Measurements from ENCODE around the gene SH2D3C. TPM values are rescaled to one million over a fixed set of nuclear protein-coding genes. Genes with fewer than 3 reads are reported as not detected.

SH2D3C gene
- total and polyA plus RNA-seq, 9 donors: 12.4 to 22.5 (median 19.8) TPM

DNA sequence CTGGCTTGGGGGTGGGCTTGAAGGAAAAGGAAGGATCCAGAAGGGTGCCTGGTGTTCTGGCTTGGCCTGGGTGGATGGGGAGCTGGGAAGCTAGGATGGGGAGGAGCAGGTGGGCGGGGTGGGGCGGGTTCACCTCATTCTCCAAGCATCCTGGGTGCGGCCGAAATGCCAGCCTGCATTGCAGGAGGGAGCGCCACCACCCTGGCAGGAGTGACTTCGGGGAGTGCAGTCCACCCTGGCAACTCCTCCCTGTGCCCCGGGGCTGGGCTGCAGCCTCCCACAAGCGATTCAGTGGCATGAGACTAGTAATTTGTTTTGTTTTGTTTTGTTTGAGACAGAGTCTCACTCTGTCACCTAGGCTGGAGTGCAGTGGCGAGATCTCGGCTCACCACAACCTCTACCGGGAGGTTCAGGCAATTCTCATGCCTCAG is 57.1 kb downstream of the SH2D3C start:
- Histone ChIP-seq H3K27me3 (ENCODE audit: control insufficient read depth, insufficient read depth, low read length) (no peaks in the 10 kb centered on the region), H3K36me3 (ENCODE audit: control insufficient read depth, insufficient read depth, low read length) (no peaks in the 10 kb centered on the region), H3K9me3 (replicated peaks; ENCODE audit: control insufficient read depth, low read depth, low read length) (no peaks in the 10 kb centered on the region), H3K4me1 (ENCODE audit: control insufficient read depth, insufficient read depth, low read length) (peaks cover 12% of the 10 kb centered on the region), H3K4me3 (ENCODE audit: low read length) (no peak overlapping the region), H3K27ac (ENCODE audit: low read length) (no peak overlapping the region)
- WGBS (ENCODE audit: insufficient coverage): 56% methylated on average over 10 of the region's 11 CpGs
- no peak for DNase-seq

DNA sequence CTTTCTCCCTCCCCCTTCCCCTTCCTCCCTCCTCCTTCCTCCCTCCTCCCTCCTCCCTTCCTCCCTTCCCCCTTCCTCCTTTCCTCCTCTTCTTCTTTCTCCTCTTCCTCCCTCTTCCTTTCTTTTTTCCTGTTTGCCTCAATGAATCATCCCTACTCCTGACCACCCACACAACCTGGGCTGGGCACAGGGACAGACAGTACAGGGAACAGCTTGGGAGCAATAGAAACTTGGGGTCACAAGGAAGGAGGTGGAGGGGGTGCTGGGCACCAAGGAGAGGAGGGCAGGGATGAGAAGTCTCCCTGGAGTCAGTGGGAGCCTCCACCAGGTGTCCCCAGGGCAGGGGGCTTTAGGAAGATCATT is 57.6 kb downstream of the SH2D3C start:
- no peak for DNase-seq
- H3K27ac ChIP-seq (ENCODE audit: low read length): no peak overlapping the region
- H3K9me3 ChIP-seq (replicated peaks; ENCODE audit: control insufficient read depth, low read depth, low read length): no peaks in the 10 kb centered on the region
- H3K27me3 ChIP-seq (ENCODE audit: control insufficient read depth, insufficient read depth, low read length): no peaks in the 10 kb centered on the region
- no peaks in the 10 kb centered on the region for H3K36me3 ChIP-seq (ENCODE audit: control insufficient read depth, insufficient read depth, low read length)
- H3K4me3 ChIP-seq (ENCODE audit: low read length): no peak overlapping the region
- H3K4me1 ChIP-seq (ENCODE audit: control insufficient read depth, insufficient read depth, low read length): peaks cover 17% of the 10 kb centered on the region

DNA sequence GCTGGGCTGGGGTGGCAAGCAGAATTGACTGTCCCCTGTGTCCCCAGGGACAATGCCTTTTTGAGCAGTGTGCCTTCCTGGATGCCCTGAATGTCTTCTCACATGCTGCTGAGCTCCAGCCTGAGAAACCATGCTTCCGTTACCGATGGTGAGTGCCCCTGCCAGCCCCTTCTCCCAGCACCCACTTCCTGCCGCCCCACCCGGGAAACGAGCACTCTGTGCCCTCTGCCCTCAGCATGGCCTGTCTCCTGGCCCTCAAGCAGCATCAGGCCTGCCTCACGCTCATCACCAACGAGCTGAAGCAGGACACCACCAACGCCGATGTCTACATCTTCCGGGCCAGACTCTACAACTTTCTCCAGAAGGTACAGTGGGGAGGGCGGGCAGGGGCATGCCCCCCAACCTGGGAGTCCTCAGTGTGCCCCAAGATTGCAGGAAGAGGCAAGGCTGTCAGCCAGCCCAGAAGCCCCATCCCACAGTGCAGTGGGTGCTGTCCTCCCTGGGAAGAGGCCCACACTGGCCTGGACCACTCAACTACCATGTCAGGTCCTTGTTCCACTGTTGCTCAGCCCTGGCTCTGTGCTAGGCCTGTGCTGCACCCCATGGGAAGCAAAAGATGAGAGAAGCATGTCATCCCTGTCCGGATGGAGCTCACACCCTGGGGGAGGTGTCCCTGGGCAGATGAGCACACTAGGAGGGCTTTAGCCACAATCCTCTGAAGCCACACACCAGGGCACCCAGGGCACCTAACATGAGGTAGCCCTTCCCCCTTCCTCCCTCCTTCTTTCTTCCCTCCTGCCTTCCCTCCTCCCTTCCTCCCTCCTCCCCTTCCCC is 58.2 kb downstream of the SH2D3C start:
- WGBS (ENCODE audit: insufficient coverage): 86% methylated on average over 11 of the region's 12 CpGs
- DNase-seq: no peak
- Histone ChIP-seq H3K36me3 (ENCODE audit: control insufficient read depth, insufficient read depth, low read length) (no peaks in the 10 kb centered on the region), H3K9me3 (replicated peaks; ENCODE audit: control insufficient read depth, low read depth, low read length) (no peaks in the 10 kb centered on the region), H3K27me3 (ENCODE audit: control insufficient read depth, insufficient read depth, low read length) (no peaks in the 10 kb centered on the region), H3K27ac (ENCODE audit: low read length) (no peak overlapping the region), H3K4me1 (ENCODE audit: control insufficient read depth, insufficient read depth, low read length) (peaks cover 17% of the 10 kb centered on the region), H3K4me3 (ENCODE audit: low read length) (no peak overlapping the region)

DNA sequence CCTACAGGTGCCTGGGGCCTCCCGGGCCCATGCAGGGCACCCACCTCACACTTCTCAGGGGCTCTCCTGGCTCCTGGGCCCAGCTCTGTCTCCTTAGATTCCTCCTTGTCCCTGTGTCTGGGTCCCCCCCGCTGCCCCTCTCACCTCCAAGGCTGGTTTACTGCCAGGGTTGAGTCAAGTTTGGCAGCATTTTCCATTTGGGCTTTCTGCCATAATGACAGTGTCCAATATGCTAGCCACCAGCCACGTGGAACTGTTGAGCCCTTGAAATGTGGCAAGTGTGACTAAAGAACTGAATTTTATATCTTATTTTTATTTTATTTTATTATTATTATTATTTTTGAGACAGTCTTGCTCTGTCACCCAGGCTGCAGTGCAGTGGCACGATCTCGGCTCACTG is 60.7 kb downstream of the SH2D3C start:
- Histone ChIP-seq H3K27ac (ENCODE audit: low read length) (no peak overlapping the region), H3K4me1 (ENCODE audit: control insufficient read depth, insufficient read depth, low read length) (peaks cover 13% of the 10 kb centered on the region)
- 82% methylated on average over 2 of the region's 5 CpGs for WGBS (ENCODE audit: insufficient coverage)

DNA sequence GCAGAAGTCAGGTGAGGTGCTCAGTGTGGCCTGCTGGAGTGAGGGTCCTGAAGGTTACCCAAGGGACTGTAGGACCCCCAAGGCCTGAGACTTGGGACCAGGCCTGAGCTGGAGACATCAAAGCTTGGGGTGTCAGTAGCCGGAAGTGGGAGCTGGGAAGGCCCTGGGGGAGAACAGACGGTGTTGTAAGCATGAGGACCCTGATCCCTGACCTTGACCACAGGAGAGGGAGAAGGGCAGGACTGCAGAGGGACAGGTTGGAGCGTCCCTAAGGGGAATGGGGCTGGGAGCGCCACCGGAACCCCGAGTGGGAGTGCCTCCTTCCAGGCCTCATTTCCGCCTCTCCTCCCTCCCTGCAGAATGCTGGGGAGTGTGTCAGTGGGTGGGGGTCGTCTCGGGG is 62.1 kb downstream of the SH2D3C start:
- H3K4me1 ChIP-seq (ENCODE audit: control insufficient read depth, insufficient read depth, low read length): peaks cover 24% of the 10 kb centered on the region
- H3K27ac ChIP-seq (ENCODE audit: low read length): peak overlapping the region; percentile 83
- 80% methylated on average over 4 of the region's 9 CpGs for WGBS (ENCODE audit: insufficient coverage)
- H3K4me3 ChIP-seq (ENCODE audit: low read length): peak overlapping the region; percentile 76
- peaks cover 7% of the 10 kb centered on the region for H3K36me3 ChIP-seq (ENCODE audit: control insufficient read depth, insufficient read depth, low read length)
- H3K27me3 ChIP-seq (ENCODE audit: control insufficient read depth, insufficient read depth, low read length): no peaks in the 10 kb centered on the region
- H3K9me3 ChIP-seq (replicated peaks; ENCODE audit: control insufficient read depth, low read depth, low read length): no peaks in the 10 kb centered on the region
- no peak for DNase-seq

More for the DNA sequence above, 60.7 kb downstream of the SH2D3C start:
- no peak overlapping the region for H3K4me3 ChIP-seq (ENCODE audit: low read length)
- H3K9me3 ChIP-seq (replicated peaks; ENCODE audit: control insufficient read depth, low read depth, low read length): no peaks in the 10 kb centered on the region
- peaks cover 3% of the 10 kb centered on the region for H3K36me3 ChIP-seq (ENCODE audit: control insufficient read depth, insufficient read depth, low read length)
- H3K27me3 ChIP-seq (ENCODE audit: control insufficient read depth, insufficient read depth, low read length): no peaks in the 10 kb centered on the region
- DNase-seq: no peak

DNA sequence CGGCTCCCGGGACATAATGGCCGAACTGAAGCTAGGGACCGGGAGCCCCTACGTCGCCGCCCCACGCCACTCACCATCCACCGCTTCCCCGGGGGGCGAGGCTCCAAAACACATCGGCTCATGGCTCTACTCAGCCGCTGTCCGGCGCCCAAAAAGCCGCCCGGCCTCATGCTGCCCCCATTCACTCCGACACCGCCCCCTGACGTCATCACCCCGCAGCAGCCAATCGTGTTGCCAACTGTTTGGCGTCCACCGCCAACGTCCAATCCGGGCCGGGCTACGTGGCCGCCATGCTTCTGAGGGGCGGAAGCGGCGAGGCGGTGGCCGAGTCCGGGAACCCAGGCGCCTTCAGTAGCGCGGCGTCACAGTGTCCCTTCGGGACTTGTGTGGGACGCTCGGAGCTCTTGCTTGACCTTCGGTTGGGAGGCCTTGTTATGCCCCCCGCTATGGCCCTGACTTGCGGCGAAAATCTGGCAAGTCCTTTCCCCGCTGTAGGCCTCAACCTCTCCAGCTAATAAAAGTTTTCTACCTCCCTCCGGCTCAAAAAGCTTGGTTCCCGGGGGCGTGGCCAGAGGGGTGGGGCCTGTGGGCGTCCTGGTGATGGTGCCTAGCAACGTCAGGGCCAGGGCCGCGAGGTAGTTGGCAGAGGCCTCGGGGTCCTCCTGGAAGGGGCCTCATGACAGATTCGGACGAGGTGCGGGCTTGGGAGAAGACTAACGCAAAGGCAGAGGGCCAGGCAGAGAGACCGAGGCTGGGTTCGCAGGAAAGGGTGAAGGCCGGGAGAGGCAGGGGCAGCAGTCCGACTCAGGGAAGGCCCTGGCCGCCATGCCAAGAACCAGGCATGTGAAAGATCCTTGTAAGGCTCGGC is 62.8 kb downstream of the SH2D3C start, which contains the start of the genes PTRH1 and TTC16:
Gene PTRH1, minus strand, starts transcription at position 194 of the 868 bp plus-strand sequence. Its CDS starts 24 bp downstream, at position 170.
Gene TTC16, plus strand, starts transcription at position 610 of the 868 bp plus-strand sequence. Its CDS starts 67 bp downstream, at position 677.
- peak; percentile 99 for DNase-seq
- no peaks in the 10 kb centered on the region for H3K9me3 ChIP-seq (replicated peaks; ENCODE audit: control insufficient read depth, low read depth, low read length)
- H3K4me1 ChIP-seq (ENCODE audit: control insufficient read depth, insufficient read depth, low read length): peaks cover 30% of the 10 kb centered on the region
- H3K36me3 ChIP-seq (ENCODE audit: control insufficient read depth, insufficient read depth, low read length): peaks cover 7% of the 10 kb centered on the region
- peak within 1 kb of the TSS; percentile 92 for H3K27ac ChIP-seq (ENCODE audit: low read length)
- no peaks in the 10 kb centered on the region for H3K27me3 ChIP-seq (ENCODE audit: control insufficient read depth, insufficient read depth, low read length)
- 1% methylated on average over 52 of the region's 65 CpGs for WGBS (ENCODE audit: insufficient coverage)
- H3K4me3 ChIP-seq (ENCODE audit: low read length): peak within 1 kb of the TSS; percentile 76

DNA sequence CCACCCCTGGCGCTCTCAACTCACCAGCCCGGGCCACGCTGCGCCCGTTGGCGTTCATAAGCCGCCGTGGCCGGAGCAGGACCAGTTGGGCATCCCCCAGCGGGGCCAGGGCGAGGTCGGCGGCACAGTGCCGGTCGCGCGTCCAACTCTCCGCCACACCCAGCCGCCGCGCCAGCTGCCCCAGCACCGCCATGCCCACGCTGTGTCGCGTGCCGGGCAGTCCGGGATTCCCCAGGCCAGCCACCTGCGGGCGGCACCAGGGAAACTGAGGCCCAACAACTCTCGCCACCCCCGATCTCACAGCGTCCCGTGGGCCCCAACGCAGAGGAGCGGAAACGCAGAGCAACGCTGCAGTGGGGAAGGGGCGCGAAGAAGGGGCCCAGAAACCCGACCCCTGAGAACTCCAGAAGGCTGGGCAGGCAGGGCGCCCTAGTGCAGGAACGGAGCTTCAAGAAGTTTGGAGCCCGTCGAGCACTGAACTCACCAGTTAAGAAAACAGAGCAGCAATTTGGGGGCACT is 63.5 kb downstream of the SH2D3C start:
- under 1% methylated on average over 43 of the region's 44 CpGs for WGBS (ENCODE audit: insufficient coverage)
- peak overlapping the region; percentile 76 for H3K4me3 ChIP-seq (ENCODE audit: low read length)
- H3K27me3 ChIP-seq (ENCODE audit: control insufficient read depth, insufficient read depth, low read length): no peaks in the 10 kb centered on the region
- peak overlapping the region; percentile 92 for H3K27ac ChIP-seq (ENCODE audit: low read length)
- DNase-seq: no peak
- peaks cover 7% of the 10 kb centered on the region for H3K36me3 ChIP-seq (ENCODE audit: control insufficient read depth, insufficient read depth, low read length)
- peaks cover 35% of the 10 kb centered on the region for H3K4me1 ChIP-seq (ENCODE audit: control insufficient read depth, insufficient read depth, low read length)
- H3K9me3 ChIP-seq (replicated peaks; ENCODE audit: control insufficient read depth, low read depth, low read length): no peaks in the 10 kb centered on the region

DNA sequence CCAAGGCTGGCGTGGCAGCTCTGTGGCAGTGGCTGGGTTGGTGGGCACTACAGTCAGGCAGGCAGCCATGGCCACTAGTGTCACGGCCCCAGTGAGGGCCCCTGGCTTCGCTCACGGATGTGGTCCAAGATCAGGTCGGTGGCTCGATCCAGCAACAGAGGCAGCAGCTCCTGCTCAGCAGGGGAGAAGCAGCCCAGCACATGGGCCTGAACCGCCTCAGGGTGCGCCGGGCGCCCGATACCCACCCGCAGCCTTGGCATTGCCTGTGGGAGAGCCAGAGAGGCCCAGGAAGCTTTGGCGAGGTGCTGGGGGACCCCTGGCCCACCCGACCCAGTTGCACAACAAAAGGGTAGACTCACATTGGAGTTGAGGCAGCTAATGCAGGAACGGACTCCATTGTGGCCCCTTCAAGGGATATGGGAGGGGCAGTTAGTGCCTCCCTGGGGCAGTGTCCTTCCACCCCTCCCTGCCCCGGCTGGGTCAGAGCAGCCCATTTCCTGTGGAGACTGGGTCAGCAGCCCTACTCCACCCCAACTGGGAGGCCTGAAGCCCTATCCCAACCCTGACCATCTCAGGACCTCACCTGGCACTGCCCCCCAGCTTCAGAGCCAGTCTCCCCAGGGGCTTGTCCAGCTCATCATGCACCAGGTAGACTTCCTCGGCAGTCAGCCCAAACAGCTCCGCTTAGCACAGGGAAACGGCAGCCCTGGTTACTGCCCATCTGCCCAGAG is 64.3 kb downstream of the SH2D3C start:
- no peaks in the 10 kb centered on the region for H3K27me3 ChIP-seq (ENCODE audit: control insufficient read depth, insufficient read depth, low read length)
- H3K27ac ChIP-seq (ENCODE audit: low read length): no peak overlapping the region
- H3K36me3 ChIP-seq (ENCODE audit: control insufficient read depth, insufficient read depth, low read length): peaks cover 7% of the 10 kb centered on the region
- no peaks in the 10 kb centered on the region for H3K9me3 ChIP-seq (replicated peaks; ENCODE audit: control insufficient read depth, low read depth, low read length)
- H3K4me1 ChIP-seq (ENCODE audit: control insufficient read depth, insufficient read depth, low read length): peaks cover 35% of the 10 kb centered on the region
- DNase-seq: no peak
- peak overlapping the region; percentile 76 for H3K4me3 ChIP-seq (ENCODE audit: low read length)
- 73% methylated on average over 16 of the region's 19 CpGs for WGBS (ENCODE audit: insufficient coverage)

DNA sequence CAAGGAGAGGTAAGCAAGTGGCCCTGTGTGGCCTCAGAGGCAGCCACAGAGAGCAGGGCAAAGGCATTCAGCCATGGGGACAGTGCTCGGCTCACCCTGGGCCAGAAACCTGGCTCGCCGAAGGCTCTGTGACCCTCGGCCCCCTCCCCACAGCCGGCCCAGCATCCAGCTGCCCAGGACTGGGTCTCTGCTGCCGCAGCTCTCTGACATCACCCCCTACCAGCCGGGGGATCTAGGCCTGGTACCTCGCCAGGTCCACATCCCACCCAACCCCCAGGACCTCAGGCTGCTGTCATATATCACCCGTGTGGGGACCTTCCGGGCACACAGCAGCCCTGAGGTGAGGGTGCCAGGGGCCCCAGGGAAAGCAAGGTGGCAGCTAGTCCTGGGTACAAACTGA is 65.6 kb downstream of the SH2D3C start:
- peaks cover 7% of the 10 kb centered on the region for H3K36me3 ChIP-seq (ENCODE audit: control insufficient read depth, insufficient read depth, low read length)
- DNase-seq: no peak
- WGBS (ENCODE audit: insufficient coverage): 77% methylated on average over 10 of the region's 10 CpGs
- H3K4me3 ChIP-seq (ENCODE audit: low read length): no peak overlapping the region
- no peak overlapping the region for H3K27ac ChIP-seq (ENCODE audit: low read length)
- H3K27me3 ChIP-seq (ENCODE audit: control insufficient read depth, insufficient read depth, low read length): no peaks in the 10 kb centered on the region
- no peaks in the 10 kb centered on the region for H3K9me3 ChIP-seq (replicated peaks; ENCODE audit: control insufficient read depth, low read depth, low read length)
- H3K4me1 ChIP-seq (ENCODE audit: control insufficient read depth, insufficient read depth, low read length): peaks cover 35% of the 10 kb centered on the region
